Measurements from ENCODE around the gene C1QTNF1.

DNA sequence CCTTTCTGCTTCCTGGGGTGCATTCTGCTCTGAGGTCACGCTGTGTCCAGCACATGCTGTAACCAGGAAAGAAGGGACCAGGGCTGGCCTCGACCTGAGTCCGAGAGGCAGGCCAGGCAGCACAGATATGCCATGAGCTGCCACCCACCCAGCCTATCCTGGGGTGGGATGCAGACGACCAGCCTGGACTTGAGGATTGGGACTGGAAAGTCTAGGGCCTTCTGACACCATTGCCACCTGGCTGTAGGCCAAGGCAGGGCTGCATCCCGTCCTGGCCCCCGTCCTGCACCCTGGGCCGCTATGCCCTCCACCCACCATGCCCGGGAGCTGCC lies 65.0 kb downstream of the C1QTNF1 start:
- no peak for TF ChIP-seq SIN3A (IDR thresholded peaks at IDR 0.05; ENCODE audit: borderline replicate concordance, low read depth, low read length)
- no peak for TF ChIP-seq GATA2 (CRISPR knock-in tag; IDR thresholded peaks at IDR 0.05)
- TF ChIP-seq JUND (IDR thresholded peaks at IDR 0.05) = no peak
- TF ChIP-seq, protein P1, sequence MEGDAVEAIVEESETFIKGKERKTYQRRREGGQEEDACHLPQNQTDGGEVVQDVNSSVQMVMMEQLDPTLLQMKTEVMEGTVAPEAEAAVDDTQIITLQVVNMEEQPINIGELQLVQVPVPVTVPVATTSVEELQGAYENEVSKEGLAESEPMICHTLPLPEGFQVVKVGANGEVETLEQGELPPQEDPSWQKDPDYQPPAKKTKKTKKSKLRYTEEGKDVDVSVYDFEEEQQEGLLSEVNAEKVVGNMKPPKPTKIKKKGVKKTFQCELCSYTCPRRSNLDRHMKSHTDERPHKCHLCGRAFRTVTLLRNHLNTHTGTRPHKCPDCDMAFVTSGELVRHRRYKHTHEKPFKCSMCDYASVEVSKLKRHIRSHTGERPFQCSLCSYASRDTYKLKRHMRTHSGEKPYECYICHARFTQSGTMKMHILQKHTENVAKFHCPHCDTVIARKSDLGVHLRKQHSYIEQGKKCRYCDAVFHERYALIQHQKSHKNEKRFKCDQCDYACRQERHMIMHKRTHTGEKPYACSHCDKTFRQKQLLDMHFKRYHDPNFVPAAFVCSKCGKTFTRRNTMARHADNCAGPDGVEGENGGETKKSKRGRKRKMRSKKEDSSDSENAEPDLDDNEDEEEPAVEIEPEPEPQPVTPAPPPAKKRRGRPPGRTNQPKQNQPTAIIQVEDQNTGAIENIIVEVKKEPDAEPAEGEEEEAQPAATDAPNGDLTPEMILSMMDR (IDR thresholded peaks at IDR 0.05) = no peak
- TF ChIP-seq, protein P2, sequence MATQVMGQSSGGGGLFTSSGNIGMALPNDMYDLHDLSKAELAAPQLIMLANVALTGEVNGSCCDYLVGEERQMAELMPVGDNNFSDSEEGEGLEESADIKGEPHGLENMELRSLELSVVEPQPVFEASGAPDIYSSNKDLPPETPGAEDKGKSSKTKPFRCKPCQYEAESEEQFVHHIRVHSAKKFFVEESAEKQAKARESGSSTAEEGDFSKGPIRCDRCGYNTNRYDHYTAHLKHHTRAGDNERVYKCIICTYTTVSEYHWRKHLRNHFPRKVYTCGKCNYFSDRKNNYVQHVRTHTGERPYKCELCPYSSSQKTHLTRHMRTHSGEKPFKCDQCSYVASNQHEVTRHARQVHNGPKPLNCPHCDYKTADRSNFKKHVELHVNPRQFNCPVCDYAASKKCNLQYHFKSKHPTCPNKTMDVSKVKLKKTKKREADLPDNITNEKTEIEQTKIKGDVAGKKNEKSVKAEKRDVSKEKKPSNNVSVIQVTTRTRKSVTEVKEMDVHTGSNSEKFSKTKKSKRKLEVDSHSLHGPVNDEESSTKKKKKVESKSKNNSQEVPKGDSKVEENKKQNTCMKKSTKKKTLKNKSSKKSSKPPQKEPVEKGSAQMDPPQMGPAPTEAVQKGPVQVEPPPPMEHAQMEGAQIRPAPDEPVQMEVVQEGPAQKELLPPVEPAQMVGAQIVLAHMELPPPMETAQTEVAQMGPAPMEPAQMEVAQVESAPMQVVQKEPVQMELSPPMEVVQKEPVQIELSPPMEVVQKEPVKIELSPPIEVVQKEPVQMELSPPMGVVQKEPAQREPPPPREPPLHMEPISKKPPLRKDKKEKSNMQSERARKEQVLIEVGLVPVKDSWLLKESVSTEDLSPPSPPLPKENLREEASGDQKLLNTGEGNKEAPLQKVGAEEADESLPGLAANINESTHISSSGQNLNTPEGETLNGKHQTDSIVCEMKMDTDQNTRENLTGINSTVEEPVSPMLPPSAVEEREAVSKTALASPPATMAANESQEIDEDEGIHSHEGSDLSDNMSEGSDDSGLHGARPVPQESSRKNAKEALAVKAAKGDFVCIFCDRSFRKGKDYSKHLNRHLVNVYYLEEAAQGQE (IDR thresholded peaks at IDR 0.05; ENCODE audit: low read depth, low read length) = no peak
- TF ChIP-seq FOSL2 (IDR thresholded peaks at IDR 0.05; ENCODE audit: borderline replicate concordance, low read depth) = no peak
- TF ChIP-seq EP300 (IDR thresholded peaks at IDR 0.05; ENCODE audit: borderline replicate concordance in 1 of 2, low read depth in 1 of 2, low read length in 1 of 2) = no peak
- no peak for TF ChIP-seq MXI1 (IDR thresholded peaks at IDR 0.05; ENCODE audit: low read depth, low read length)

All from SK-N-SH (cell line).